GM19193 (cell line): Measurements from ENCODE around the gene TMEM94.

ENCODE experiments used
- POLR2A ChIP-seq: IDR thresholded peaks from 4 replicates; pipeline ENCODE4 v1.6.1; 2011; ENCODE audit not compliant: insufficient read depth, insufficient read length; ENCODE audit errors: extremely low read depth

The TMEM94 gene

GRCh38 chr17:75456417-75457046 lies at the start of gene TMEM94:
Gene TMEM94, plus strand, starts transcription at chr17:75456635. Its CDS starts 15,271 bp downstream, at chr17:75471906.
- peak; percentile 69 for TF ChIP-seq POLR2A

- no peak for TF ChIP-seq POLR2A
These were observed 48.6 kb upstream of the TMEM94 start for GRCh38 chr17:75407655-75408352.

- TF ChIP-seq POLR2A, result no peak
These were observed 46.3 kb upstream of the TMEM94 start for GRCh38 chr17:75410141-75410540.

- no peak for TF ChIP-seq POLR2A
These were observed 44.9 kb upstream of the TMEM94 start for GRCh38 chr17:75411328-75412067.

GRCh38 chr17:75412455-75413317 lies 43.7 kb upstream of the TMEM94 start:
- TF ChIP-seq POLR2A, result no peak

- no peak for TF ChIP-seq POLR2A
These were observed 41.9 kb upstream of the TMEM94 start for GRCh38 chr17:75414488-75414887.

- TF ChIP-seq POLR2A, result no peak
These were observed 40.4 kb upstream of the TMEM94 start for GRCh38 chr17:75416006-75416405.

GRCh38 chr17:75417054-75417580 lies 39.3 kb upstream of the TMEM94 start:
- TF ChIP-seq POLR2A, result no peak

- no peak for TF ChIP-seq POLR2A
These were observed 37.9 kb upstream of the TMEM94 start for GRCh38 chr17:75418531-75418930.

- no peak for TF ChIP-seq POLR2A
These were observed 27.6 kb upstream of the TMEM94 start for GRCh38 chr17:75428543-75429469.

GRCh38 chr17:75430159-75430974 lies 26.1 kb upstream of the TMEM94 start:
- no peak for TF ChIP-seq POLR2A

GRCh38 chr17:75433218-75433783 lies 23.1 kb upstream of the TMEM94 start:
- TF ChIP-seq POLR2A, result no peak
